Keratinocyte (primary cell): ENCODE results near the gene ROR2.

Source experiments
- CTCF ChIP-seq, 3 experiments: IDR thresholded peaks in 1 of 3; conservative IDR thresholded peaks in 1 of 3; optimal IDR thresholded peaks in 1 of 3; 2 replicates in 2 of 3; 3 replicates in 1 of 3; pipeline versions ENCODE3 to v1.5.1; 2011; ENCODE audit warnings: low read length in 3 of 3, mild to moderate bottlenecking in 3 of 3, moderate library complexity in 2 of 3, control low read depth in 1 of 3, inconsistent platforms in 1 of 3; ENCODE audit not compliant: insufficient read depth in 2 of 3; ENCODE audit errors: extremely low read depth in 1 of 3
- EZH2 ChIP-seq: IDR thresholded peaks from one replicate; pipeline ENCODE4 v1.6.1; 2012; ENCODE audit warnings: inconsistent platforms, mild to moderate bottlenecking, low read length, moderate library complexity

GRCh38 chr9:91714874-91715615 lies 235.0 kb downstream of the ROR2 start:
- no peak for TF ChIP-seq CTCF (optimal IDR thresholded peaks at IDR 0.05 in 1 of 3, IDR thresholded peaks at IDR 0.05 in 1 of 3, conservative IDR thresholded peaks at IDR 0.05 in 1 of 3; ENCODE audit: extremely low read depth in 1 of 3, insufficient read depth in 2 of 3, low read length in 3 of 3)
- no peak for TF ChIP-seq EZH2
